GM18870 (cell line): ENCODE results near the gene VAV3.

Experiments
- ATAC-seq: cut with Tn5 transposase; IDR thresholded peaks from one replicate; pipeline ENCODE4 v1.9.1; 2021; ENCODE audit warnings: moderate library complexity; ENCODE audit not compliant: unreplicated experiment

Gene VAV3

DNA sequence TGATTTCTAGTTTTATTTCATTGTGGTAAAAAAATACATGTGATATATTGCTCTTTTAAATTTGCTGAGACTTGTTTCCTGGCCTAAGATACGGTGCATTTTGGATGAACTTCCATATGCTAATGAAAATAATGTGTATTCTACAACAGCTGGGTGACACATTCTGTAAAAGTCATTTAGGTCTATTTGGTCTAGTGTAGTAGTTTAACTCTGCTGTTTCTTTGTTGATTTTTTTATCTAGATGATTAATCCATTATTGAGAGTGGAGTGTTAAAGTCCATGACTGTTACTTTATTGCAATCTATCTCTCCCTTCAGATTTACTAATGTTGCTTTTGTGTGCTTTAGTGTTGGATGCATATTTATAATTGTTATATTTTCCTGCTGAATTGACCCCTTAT, 161.4 kb downstream of the VAV3 start:
- ATAC-seq, result no peak

DNA sequence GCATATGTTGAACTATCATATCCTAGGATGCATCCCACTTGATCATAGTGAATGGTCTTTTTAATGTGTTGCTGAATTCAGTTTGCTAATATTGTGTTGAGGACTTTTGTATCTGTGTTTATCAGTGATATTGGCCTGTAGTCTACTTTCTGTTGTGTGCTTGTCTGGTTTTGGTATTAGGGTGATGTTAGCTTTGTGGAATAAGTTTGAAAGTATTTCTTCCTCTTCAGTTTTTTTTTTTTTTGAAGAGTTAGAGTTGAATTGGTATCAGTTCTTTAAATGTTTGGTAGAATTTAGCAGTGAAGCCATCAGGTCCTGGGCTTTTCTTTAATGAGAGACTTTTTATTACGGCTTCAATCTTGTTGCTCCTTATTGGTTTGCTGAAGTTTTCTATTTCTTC, 162.3 kb downstream of the VAV3 start:
- ATAC-seq, result no peak

DNA sequence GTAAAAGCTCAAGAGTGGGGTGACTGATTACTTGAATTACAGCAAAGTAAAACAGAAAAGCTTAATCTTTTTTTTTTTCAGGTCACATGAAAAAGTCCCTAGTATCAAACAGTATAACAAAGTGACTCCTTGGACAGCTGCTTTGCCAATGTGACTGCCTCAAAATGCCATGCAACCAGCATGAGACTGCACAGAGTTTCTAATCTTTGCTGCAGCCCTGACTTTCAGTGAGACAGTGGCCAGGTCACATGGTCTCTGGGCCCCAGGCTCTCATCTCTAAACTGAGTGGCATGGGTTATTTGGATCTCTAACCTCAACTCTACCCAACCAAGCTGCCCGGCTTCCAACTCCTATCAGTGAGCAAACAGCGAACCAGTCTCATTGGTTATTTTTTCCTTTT, 169.0 kb downstream of the VAV3 start:
- no peak for ATAC-seq

DNA sequence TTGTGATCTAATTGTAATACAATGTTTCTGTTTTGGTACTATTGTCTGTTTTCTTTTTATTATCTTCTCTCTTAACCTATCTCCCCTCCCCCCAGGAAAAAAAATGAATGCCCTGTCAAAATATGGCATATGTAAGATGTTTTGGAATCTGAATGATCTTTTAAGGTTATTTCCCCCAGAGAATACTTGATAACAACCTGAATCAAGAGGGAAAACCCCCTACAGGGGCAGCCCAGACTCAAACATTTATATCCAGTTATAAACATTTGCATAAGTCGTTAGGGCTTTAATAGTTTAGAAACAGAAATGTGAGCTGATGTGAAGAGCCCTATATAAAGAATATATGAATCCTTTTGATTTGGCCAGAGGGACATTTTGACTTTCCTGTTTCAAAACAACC, 169.5 kb downstream of the VAV3 start:
- ATAC-seq, result no peak

DNA sequence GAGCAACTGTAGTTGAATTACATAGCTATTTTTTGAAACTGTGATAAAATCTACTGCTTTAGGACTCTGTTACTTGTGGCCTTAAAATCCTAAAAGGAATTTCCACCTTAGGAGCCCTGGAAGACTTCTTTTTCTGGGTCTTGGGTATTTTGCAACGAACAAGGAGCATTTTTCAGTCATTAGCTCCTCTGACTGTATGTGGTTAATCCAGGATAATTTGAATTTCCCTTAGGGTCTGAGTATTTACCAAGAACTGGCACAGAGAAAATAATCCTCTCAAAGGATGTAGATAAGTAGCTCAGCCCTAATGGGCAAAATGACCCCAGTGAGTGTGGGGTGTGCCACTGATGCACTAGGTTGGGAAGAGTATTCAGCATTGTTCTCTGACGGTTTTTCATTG, 170.4 kb downstream of the VAV3 start:
- no peak for ATAC-seq

DNA sequence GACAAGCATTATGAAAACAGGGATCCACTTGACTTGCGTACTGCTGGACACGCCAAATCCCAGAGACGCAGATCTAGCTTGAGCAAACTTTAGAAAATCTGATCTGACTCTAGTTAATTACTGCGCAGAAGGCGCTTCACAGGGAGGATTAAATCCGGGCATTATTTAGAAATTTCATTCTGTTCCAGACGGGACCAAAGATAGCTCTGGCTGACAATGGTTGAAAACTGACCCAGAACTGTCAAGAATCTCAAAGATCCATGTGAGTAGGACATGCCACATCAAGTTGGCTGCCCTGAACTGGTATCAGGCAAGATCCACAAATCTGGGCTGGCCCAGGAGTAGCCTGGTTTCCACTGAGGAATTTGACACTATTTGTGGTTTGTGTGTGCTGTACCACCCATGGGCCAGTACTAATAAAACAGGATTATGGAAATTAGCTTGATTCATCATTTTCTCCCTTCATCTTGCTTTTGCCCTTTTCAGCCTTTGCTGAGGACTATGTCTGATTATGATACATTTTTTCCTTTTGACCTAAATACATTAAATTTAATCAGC, 171.0 kb downstream of the VAV3 start:
- ATAC-seq, result no peak

DNA sequence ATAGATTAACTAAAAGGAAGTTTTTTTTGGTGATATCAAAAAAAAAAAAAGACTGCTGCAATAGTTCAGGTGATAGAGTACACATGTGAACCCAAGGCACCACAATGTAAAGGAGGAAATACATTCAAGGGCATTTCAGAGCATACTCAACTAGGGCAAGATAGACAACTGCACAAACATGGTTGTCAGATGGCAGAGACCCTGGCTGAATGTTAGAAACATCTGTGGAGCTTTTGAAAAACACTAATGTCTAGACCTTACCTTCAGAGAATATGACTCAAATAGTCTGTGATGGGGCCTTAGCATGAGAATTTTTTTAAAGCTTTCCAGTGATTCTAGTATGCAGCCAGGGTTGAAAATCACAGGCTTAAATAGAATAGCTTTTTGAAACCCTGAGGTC, 173.6 kb downstream of the VAV3 start:
- no peak for ATAC-seq

DNA sequence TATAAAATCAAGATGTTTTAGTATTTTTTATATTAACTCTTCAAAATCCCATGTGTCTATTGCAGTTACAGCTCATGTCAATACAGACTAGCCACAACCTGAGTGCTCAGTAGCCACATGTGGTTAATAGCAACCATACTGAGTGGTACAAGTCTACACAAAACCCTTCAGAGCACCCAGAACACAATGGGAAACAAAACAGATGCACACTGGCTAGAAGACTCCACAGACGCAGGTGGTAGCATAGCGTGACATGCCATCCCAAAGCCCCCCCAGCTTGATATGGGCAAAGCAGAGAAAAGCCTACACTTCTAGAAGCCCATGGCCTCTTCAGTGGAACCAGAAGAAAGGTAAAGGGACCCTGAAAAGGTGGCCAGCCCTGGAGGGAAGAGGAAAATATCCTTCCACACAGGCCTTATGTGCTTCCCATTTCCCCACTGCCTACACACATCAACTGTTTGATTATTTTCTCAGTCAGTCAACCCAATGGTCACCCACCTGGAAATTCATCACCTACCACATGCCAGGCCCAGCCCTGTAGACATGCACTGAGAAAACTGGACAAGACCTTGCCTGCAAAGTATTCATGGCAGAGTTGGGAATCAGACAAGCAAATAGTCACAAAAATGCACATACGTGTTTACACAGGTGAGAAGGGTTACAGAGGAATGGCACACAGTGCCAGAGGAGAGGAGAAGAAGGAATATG, 175.0 kb downstream of the VAV3 start:
- ATAC-seq, result no peak

DNA sequence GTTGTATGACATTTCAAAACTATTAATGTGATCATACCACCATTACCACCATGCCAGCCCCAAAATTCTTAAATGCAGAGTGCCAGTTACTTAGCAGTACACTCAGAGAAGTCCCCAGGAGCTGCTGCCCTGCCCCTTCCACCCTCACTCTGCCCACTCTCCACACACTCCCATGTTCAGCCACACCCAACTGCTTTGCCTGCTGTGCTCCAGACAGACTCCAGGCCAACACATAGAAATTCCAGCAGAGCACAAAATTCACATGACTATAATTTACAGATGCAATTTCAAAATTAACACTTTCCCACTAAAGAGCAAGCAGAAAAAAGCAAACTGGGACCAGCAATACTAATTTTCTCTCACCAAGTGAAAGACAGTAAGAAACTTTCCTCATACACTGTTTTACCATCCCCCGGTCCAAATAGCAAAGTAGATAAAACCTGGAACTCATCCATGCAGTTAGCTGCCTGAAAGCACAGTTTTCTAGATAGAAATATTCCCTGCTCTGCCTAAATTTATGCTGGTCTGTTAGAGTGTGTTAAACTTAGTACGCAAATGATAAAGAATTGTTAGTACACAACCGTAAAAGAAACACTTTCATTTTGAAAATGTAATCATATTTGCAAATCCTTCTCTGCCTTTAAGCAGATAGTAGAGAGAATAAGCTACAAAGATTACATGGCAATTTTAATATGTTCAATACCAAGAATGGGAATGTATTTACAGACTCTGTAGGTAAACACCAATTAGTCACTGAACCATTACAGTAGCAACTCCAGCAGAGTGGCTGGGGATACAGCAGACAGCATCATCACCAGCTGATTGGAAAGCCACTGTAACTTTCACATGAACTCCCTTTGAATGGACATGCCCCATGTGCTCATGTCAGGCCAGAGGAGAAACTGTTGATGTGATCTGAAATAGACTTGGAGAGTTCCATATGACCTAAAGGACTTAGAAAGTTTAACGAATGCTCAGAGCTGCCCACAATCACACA, 176.5 kb downstream of the VAV3 start:
- no peak for ATAC-seq

DNA sequence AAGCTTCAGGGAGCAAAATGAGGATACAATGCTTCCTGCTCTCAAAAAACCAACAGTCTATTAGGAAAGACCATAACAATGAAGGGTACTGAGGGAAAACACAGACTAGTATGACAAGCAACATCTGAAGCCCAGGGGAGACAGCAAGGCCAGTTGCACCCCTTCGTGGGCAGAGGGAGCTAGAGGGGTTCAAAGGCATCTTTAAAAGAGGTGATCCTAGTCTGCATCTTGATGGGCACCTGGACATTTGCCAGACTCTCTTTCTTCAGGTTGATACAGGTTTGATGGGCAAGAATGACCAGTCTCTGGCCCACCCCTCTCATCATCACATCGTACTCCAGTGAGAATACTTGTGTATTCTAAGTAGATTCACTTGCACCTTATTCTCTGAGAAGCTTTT, 177.7 kb downstream of the VAV3 start:
- no peak for ATAC-seq

DNA sequence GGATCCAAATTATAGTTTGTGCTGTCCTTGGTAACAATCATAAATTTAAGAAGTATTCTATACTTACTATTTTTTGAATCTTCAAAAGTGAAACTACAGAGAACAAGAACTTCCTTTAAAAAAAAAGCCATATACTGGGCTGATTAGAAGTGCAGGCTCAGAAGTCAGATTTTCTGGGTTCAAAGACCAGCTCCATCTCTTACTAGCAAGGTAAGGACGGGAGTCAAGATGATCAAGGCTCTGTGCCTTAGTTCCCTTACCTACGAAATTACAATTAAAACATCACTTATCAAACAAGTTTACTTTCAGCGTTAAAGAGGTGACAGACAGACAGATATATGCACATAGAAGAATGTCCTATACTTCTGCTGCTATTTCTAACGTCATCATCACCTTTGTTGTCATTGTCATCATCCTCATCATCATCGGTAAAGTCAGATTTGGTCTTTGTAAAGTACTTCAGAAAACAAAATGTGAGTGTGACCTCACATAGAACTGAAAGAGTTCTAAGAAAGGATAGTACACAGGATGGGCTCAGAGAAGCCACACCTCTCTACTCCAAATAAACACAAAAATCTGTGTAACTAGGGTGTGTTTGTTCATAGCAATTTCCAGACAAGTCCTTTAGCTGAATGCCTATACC, 178.7 kb downstream of the VAV3 start:
- no peak for ATAC-seq

DNA sequence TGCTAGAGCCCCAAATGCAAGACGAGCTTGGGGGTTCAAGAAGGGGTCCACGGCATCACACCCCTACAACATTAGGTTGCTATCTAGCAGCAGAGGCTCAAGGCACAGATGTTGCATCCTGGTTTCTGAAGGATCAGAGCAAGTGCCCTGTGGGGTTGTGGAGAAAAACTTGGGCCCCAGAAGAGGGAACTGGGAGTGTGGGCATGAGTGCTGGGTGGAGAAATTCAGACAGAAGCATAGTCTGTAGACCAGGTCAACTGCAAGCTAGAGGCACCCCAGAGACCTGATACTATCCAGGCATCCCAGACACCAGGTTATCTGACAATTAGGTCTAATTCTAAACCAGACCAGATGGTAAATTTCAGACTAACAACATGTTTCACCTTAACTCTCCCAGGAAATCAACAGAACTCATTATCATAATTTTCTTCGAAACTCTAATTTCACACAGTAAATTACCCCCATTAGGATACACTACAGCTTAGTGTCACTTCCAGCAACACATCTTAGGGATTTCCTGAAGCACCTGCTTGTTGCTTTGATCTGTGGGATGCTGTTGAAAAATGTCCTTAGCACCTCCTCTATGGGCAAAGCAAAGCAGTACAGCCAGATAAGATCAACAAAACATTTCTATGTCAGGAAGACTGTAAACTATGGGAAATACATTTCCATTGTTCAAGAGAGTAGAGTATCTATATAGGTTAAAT, 179.3 kb downstream of the VAV3 start:
- ATAC-seq, result no peak

DNA sequence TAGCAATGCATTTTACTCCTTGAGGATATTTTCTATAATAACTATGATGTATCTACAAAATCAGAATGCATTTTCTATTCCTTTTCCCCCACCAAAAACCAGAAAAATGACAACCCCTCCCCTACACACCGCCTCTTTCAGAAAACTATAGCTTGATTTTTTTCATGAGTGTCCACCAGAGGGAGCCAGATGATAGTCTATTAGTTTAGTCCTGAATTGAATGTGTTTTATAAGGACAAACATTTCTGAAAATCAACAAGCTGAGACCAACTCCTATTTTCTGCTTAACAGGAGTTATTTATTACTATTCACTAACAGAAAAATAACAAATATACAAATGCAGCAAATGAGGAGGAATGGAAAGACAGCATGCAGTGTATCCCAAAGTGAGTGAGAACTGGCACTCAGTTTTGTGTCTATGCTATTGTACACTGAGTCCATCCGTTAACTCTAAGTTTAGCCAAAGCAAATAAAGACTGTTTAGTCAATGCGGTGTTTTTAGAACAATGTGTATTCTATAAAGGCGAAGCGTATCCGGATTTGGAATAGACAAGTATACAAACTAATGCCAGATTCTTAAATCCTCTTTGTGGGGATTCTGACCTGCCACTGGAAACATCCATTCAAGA, 182.6 kb downstream of the VAV3 start:
- no peak for ATAC-seq

DNA sequence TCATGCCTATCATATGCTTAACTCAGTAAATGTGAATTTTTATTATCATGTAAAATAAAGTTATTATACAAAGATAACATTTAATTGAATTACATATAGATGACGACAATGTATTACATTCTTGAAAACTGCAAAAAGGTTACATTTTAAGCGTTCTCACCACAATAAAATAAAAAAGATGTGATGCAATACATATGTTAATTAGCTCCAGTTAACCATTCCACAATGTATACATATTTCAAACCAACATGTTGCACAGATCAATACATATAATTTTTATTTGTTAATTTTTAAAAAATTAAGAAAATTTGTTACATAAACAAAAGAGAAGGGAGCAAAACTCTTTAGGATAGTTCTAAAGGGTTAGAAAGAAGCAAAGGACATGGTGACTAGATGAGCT, 183.7 kb downstream of the VAV3 start:
- no peak for ATAC-seq

DNA sequence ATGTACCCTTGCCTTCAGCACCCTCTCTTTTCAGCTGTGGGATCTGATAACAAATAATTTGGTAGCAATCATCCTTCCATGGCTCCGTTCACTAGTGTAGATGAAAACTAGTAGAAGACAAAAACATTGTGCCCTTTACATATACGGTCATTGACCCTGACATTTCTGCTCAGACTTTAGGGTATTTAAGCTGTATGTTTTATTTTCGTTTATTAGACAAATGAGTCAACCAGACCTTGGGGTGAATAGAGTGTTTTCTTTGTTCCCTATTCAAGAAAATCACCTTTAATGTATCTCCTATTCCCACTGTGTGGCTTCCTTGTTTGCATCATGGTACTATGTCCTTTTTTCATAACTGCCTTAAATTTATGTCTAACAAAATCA, 187.3 kb downstream of the VAV3 start:
- ATAC-seq, result peak; percentile 23

DNA sequence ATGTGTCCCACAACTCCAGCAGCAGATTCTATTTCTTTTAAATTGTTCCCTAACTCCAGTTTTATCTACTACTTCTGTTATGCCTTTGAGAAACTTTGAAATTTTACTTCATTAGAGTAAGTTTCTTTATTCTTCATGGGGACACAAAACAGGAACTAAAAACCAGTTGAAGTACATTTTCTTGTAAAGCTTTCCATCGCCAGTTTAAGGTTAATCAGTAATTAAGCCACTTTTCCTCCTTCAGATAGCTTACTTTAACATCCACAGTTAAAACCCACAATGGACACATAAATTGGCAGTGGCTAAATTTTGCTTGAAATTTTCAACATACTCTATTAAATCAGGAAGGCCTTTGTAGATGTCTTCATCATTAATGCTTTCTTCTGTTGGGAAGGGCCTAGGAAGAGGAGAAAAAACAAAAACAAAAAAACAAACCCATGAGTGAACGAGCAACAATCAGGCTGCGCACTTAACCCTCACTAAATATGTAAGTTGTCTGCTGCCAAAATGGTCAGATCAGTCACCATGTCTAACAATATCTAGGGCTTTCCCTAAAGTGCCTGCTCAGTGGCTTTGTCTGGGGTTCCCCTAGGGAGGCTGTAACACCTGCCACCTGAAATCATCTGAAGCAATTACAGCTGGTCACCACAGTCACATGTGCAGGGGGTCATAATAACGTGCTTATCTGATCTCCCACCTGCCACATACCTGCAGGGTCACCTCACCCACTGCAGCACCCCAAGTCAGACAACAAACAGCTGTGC, 187.9 kb downstream of the VAV3 start:
- ATAC-seq, result peak; percentile 95

DNA sequence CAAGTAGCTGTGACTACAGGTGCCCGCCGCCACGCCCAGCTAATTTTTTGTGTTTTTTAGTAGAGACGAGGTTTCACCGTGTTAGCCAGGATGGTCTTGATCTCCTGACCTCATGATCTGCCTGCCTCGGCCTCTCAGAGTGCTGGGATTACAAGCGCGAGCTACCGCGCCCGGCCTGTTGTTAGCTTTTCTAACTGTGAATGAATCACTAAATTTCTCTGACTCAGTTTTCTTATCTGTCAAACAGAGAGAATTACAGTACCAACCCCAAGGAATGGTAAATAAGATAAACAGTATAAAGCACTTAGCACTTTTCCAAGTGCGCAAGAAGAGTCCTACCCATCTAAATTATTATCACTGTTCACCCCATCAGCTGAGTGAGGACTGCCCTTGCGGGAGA, 193.6 kb downstream of the VAV3 start:
- ATAC-seq, result no peak

DNA sequence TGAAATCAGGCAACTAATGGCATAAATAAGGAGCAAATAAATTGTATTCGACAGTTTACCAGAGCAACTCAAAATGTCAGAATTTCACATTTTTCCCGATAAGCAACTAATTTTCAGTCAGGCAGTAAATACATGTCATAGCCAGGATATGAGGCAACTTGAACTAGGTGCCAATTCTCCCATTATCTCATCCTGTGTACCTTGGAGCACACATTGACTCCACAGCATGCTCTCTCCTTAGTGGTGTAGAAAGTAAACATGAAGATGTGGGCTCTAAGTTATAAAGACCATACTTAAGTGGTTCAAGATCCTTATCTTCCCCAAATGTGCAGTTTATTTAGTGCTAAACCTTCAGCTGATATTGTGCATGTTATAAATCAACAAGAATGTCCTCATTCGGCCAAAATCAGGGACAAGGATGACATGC, 197.8 kb downstream of the VAV3 start:
- ATAC-seq, result no peak

DNA sequence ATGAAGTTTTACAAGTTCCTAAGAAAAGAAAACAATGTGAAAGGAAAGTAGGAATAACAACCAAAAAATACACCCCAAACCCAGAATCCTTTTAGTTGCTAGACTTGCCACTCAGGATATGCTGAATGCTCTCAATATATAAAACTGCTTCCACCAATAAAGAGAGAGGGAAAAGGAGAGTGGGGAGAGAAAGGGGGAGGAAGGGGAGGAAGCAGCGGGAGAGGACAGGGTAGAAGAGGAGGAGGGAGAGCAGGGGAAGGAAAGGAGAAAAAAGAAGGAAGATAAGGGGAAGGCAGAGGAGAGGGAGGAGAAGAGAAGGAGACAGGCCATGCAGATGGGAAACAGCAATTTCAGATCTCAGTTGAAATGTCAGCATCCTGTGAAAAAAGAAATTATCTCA, 198.4 kb downstream of the VAV3 start:
- ATAC-seq, result no peak
